ENCODE measurements around the gene TAGLN.

DNA sequence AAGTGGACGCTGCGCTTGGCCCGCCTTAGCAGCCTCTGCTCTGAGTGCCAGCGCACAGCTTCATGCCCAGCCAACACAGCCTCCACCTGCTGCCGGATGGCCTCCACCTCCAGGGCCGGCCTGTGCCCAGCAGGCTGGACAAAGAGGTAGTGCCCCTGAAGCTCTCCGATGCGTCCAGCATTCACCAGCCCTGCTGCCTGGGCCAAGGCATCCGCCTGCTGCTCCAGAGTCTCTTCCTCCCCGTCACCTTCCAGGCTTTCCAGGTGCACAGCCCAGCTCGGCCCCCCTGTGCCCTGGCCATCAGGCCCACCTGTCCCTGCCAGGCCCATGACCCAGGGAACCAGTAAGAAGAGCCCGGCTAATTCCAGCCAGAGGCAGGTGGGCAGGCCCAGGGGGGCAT is 30.2 kb downstream of the TAGLN start:
- TF ChIP-seq, protein P1, sequence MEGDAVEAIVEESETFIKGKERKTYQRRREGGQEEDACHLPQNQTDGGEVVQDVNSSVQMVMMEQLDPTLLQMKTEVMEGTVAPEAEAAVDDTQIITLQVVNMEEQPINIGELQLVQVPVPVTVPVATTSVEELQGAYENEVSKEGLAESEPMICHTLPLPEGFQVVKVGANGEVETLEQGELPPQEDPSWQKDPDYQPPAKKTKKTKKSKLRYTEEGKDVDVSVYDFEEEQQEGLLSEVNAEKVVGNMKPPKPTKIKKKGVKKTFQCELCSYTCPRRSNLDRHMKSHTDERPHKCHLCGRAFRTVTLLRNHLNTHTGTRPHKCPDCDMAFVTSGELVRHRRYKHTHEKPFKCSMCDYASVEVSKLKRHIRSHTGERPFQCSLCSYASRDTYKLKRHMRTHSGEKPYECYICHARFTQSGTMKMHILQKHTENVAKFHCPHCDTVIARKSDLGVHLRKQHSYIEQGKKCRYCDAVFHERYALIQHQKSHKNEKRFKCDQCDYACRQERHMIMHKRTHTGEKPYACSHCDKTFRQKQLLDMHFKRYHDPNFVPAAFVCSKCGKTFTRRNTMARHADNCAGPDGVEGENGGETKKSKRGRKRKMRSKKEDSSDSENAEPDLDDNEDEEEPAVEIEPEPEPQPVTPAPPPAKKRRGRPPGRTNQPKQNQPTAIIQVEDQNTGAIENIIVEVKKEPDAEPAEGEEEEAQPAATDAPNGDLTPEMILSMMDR (IDR thresholded peaks at IDR 0.05; ENCODE audit: low read length) = no peak
- no peak for TF ChIP-seq EZH2phosphoT487 (IDR thresholded peaks at IDR 0.05; ENCODE audit: low read length)

Data from MM.1S (cell line).